HG03045 (cell line): ENCODE data around the gene SETD5.
"Not testable (repeated sequence)": the region's sequence is repeated elsewhere in the genome, so short reads cannot be mapped to it uniquely, and the experiment has no call there.

Experiments used
- ATAC-seq: cut with Tn5 transposase; IDR thresholded peaks from one replicate; pipeline ENCODE4 v1.9.1; 2021; ENCODE audit warnings: mild to moderate bottlenecking, moderate library complexity; ENCODE audit not compliant: unreplicated experiment

SETD5 gene

DNA sequence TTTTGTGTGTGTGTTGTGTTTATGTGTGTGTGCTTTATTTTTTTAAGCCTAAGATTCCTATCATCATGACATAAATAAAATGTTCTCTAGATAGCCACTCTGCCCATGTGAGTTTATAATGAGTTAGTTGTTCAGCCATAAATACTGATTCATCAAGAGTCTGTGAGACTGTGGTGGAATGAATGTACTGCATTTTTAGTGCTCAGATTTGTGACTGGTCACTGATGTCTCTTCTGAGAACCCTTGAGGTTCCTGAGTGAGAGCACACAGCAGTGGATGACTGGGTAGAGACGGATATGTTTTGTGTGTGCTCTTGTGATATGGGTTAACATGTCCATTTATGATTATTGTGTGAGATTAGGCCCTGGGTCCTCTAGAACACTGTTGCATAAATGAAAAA, 51.2 kb downstream of the SETD5 start:
- ATAC-seq = no peak

DNA sequence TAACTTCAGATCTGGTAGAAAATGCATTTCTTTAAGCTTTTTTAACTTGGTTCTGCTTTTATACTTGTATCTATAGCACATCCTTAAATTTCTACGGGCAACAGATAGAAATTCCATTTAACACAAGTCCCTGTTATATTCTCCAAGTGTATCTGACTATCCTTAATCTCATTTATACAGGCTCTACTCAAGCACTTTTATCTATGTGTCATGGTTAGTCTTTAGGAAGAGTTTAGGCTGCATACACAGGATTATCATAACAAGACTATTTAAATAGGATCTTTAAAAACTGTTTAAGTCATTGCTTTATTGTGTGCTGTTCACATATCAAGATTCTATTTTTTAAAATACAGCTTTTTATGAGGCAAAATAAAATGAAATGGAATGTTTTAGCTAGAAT, 52.7 kb downstream of the SETD5 start:
- ATAC-seq = no peak

DNA sequence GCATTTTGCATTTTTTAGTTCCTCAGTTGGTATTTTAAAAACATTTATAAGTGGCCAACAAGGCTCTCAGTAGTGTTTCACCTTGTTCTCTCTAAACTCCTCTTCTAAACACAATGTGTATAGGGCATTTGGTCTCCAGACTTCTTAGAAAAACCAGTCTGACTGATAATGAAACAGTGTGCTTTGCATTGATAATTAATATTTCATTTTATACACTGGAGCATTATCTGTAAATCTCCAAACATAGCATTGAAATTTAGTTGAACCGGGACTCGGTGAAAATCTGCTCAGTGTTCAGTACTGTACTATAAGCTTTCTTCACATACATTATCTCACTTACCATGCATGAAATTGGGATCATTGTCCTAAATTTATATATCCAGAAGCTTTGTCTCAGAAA, 53.6 kb downstream of the SETD5 start:
- ATAC-seq = no peak

DNA sequence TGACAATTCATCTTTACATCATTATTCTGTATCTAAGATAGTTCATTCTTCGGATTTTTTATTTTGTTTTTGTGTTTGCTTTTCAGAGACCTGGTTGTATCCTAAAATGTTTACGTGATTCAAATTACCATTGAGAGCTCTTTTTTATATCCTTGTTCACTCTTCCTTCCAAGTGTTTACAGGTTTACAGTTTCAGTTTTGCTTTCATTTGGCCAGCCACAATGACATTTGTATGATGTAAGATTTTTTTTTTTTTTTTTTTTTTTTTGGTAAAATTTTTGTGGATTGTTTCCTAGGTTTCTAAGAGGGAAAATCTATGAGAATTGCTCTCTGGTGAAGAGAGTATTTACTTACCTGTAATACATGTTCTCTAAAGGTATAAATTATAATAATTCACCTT, 55.0 kb downstream of the SETD5 start:
- no peak for ATAC-seq

DNA sequence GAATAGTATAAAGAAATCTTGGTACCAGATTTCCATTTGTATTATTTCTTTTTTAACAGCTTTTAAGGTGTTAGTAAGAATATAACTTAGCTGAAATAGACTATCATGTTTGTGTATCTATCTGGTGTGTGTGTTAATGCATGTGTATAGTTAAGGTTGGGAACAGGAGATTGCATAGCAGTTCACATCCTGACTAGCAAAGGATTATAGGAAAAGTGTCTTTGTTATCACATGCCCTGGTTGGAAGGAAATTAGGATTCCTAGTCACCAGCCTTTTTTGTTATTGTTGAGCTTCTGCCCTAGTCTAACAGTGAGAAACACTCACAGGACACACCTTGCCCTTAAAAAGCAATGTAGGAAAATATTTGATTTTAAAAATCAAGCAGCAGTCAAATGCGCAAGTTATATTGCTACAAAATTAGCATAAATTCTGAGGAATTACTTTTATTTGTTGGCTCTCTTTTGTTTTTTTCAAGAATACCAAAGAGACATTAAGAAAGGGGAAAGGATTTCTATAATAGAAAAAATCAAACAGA, 58.2 kb downstream of the SETD5 start:
- no peak for ATAC-seq

DNA sequence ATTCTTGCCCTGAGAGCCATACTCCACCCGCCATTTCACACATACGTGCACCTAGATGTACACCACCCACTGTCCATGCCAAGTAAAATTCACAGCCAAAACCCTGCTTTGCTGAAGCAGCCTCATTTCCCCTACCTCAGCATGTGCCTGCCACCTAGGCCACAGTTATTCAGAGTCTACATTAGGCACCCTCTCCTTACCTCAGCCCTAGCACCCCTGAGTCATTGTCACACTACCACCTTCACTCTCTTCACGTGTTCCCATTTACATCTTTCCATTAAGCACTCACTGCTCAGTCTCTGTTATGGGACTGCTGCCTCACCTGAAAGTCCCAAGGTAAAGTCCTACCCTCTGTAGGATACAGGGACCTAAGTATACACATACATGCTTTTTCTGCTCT, 70.0 kb downstream of the SETD5 start:
- ATAC-seq = no peak

DNA sequence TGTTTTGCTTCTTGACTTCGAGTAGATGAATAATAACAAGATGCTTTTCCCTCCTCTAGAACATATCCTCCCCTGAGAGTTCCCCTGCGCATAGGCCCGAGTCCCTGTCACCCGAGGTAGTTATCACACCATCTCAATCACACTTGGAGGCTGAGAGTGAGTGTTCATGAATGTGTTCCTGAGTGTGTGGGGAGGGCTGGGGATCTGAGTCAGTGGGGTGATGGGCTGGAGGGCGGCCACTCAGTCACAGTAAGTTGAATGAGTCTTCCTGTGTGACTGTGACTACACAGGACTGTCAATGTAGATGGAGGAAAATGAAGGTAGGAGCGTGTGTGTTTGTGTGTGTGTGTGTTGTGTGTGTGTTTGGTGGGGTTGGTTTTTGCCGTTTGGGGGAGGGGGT, 71.0 kb downstream of the SETD5 start:
- ATAC-seq = no peak

DNA sequence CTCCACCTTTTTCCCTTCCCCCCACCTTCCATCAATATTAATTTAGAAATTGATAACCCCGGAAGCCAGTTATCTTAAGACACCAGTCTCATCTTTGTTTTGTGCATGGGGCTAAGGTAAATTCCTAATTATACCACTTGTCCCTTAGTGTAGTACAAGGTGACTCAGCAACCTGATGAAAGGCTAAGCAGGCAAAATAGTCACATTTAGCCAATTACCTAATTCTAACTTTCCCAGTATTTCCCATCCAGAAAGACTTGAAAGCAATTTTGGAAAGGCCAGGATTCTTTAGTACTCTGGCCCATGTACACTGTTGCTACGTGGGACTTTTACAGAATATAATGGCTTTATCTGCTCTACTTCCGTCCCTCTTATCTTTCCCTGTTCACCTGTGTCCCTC, 72.6 kb downstream of the SETD5 start:
- no peak for ATAC-seq

DNA sequence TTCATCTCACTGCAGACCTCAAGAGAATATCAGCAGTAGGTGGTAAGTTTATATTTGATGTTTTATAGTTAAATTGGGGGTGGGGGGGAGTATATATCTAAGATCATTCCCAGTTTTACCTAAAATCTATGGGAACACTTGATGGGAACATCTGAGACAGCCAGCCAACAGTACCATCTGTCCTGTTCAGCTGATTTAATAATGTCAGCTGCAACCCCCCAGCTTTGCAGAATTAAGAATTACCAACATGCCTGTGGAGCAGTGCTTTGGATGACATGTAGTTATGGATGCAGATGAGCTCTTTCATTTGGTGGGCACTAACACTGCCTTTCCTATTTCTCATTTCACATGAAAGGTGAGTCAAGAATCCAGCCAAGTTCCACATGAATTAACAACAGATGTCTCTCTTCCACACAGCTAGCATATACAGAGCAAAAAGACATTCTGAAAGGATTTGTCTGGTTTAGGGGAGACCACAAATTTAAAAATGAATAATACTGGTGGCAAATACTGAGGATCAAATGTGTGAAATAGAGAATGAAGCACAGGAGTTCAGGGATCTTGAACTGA, 76.2 kb downstream of the SETD5 start:
- ATAC-seq = no peak

DNA sequence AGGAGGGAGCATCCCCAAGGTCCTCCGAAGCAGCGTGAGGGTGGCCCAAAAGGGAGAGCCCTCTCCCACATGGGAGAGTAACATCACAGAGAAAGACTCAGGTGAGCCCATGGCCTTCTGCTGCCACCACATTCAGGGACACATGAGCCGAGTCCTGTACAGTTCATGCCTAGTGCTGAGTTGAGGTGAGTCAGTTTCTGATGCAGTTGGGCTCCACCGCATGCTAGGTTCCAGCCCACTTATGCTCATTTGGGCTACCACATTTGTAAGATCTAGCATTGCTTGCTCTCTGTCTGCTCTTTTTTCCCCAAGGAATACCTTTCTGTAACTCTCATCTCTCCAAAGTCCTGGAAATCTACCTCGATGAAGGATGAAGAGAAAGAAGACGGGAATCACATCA, 77.1 kb downstream of the SETD5 start:
- ATAC-seq = no peak

DNA sequence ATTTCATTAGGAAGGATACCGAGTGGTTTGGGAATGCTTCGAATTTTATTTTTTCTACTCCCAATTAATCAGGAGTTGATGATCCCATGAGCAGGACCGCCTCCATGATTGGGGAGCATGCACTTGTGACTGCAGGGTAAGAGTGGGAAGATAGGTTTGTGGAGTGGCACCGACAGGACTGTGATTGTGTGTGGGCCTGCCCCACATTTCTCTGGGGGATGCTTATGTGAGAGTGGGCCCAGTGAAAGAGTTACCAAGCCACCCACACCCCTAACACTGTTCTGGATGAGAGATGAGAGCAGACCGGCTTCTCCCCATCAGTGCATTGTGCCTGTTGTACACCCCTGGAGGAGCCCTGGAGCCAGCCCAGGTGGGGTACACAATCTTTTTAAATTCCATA, 79.5 kb downstream of the SETD5 start:
- ATAC-seq = no peak

DNA sequence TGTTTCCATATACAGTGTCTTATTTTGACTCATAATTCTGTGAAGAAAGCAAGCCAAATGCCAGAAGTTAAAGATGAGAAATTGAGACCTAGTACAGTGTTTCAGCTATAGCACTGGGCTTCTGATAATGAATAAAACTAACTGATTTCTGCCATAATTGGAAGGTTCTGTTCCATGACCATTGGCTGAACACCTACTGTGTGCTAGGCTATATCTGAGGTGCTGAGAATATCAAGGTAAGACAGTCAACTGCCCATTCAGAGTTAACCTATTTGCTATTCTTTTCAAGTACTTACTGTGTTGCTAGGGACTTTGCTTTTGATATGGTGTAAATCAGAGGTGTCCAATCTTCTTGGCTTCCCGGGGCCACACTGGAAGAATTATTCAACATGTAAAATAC, 82.8 kb downstream of the SETD5 start:
- ATAC-seq = no peak

DNA sequence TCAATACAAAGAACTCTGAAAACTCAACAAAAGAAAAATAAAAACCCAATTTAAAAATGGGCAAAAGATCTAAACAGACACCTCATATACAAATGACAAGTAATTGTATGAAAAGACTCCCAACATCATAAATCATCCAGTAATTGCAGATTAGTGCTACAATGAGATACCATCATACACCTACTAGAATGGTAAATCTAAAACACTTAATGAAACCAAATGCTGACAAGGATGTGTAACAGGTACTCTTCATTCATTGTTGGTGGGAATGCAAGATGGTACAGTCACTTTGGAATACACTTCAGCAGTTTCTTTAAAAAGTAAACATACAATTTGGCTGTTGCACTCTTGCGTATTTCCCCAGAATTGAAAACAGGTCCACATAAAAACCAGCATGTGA, 87.8 kb downstream of the SETD5 start:
- no peak for ATAC-seq

DNA sequence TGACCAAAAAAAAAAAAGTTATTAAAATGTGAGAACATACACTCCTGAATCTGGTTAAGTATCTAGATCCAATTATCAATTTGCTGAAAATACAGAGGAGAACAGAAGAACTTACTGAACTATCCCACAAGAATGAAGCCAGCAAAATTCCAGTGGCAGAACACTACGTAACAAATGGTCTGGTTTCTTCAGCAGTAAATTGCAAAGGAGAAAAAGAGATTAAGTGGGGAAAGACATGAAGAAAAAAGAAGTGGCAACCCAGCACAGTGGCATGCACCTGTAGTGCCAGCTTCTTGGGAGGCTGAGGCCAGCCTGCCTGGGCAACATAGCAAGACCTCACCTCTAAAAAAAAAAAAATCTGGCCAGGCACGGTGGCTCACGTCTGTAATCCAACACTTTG, 94.1 kb downstream of the SETD5 start:
- no peak for ATAC-seq

DNA sequence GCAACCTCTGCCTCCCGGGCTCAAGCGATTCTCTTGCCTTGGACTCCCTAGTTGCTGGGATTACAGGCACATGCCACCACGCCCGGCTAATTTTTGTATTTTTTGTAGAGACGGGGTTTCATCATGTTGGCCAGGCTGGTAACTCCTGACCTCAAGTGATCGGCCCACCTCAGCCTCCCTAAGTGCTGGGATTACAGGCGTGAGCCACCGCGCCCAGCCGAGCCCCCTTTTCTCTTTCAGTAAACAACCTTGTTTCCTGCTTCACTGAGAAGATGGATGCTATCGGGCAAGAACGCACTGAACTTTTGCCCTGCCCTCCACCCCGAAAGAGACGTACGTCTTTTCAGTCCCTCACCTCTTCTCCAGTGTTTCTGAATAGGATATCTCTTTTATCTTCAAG, 96.6 kb downstream of the SETD5 start:
- not testable (repeated sequence) for ATAC-seq

DNA sequence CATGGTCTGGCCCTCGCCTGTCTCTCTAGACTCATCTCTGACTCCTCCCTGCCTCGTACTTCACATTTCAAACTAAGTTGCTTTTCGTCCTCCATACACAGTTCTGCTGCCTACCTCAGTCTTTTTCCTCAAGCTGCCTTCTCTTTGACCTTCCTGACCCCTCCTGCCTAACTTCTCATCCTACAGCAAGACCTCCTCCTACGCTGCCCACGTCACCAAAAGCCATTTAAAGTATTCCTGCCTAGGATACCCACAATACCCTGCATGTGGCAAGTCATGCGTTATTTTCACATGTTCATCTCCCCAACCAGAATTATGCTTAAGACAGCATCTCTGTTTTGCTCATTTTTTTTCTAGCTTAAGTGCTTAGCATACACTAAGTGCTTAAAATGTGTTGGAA, 99.5 kb downstream of the SETD5 start:
- ATAC-seq = no peak

DNA sequence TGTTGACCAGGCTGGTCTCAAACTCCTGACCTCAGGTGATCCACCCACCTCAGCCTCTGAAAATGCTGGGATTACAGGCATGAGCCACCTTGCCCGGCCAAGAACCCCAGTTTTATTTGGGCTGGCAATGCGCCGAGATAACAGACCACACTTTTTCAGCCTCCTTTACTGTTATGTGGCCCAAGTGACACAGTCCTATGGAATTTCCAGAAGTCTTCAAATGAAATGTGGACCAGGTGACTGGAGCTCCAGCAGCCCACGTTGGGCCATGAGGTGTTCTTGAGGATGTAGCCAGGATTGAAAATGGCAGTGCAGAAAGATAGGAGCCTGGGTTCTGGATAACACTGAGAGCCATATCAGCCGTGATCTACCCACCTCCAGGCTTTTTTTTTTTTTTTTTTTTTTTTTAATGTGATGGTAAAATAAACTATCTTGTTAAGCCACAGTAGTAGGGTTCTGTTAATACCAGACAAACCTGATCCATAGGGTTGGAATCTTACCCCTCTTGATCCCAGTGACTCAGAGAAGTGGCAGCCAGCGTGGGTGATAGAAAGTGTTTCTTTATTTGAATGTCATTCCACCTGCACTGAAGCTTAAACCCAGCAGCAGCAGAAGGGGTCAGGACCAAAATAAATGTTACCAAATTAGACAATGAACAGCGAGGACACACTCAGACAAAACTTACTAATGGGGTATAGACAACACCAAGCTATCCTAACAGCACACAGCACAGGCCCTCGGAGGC, 100.6 kb downstream of the SETD5 start:
- ATAC-seq = no peak

DNA sequence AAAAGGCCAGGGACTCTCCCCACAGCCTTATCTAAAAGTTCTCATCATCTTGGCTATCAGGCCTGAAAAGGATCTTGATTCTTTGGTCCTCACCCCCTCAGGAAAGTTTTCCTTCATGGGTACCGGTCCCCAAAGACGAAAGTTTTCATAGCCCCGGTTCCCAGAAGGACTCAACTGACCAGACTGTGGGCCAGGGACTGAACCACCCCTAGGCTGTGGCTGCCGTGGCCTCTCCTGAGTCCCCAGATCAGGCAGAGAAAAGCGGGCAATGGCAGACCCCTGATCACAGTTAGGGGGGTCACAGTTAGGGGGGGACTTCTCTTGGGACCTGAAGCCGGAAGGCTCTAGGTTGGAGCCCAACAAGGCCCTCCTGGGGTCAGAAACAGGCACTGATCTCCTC, 101.4 kb downstream of the SETD5 start:
- no peak for ATAC-seq

DNA sequence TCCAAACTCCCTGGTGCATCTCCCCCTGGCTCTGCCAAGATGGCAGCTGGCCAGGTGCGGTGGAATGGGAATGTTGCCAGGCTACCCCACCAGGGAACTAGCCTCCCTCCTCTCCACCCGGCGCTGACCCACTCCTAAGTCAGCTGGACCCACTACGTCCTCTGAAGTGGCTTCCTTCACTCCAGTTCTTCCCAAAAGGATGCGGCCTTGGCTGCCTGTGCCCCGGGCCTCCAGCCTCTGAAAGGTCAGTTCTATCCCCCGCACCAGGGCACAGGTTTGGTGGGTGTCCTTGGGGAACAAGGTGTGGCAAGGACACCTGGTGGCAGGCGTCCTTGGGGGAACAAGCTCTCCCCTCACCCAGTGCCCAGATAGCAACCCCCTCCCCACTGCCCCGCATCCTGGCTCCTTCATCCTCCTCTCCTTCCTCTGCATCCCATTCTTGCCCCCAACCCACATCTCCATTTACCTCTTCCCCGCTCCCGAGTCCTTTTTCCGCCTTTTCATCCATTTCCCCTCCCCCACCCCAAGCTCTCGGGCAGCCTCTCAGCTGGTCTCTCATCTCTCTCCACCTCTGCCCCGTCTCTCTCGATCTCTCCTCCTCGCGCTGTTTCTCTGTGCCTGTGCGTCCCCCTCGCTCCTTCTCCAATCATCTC, 102.2 kb downstream of the SETD5 start:
- ATAC-seq = no peak

DNA sequence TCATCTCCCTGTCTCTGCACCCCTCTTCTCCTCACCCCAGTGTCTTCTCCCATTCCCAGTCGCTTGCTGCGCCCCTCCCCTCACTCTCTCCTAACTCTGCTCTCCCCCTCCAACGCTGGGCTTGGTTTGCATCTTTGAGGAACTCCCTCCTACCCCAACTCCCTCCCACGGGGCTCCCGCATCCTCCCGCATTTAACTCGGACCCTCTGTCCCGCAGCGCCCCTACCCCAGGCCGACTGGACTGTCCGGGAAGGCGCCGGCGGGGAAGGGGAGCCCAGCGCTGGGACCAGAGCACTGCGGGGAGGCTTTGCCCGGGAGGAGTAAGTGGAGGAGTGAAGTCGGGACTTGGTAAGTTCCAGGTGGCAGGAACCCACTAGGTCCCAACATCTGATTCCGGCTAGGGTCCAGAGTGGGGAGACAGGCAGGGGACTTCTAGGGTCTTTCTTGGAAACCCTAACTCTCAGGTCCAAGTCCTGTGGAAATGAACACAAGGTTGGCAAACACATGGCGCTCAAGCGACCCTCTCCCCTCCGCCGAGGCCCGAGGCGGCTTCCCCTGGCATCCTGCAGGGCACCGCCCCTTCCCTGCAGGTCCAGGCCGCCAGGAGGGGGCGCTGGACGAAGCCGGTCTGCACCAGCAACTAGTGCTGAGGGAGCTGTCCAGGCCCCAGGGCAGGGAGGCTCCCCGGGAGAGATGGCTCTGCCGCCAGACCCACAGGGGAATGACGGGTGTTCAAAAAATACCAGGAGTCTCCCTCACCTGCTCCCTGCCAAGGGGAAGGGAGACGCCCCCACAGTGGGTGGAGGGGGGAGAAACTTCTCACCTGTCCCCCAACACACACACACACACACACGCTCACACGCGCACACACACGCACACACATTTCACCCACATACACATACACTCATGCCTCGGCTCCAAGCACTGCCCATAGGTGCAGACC, 103.0 kb downstream of the SETD5 start:
- no peak for ATAC-seq

DNA sequence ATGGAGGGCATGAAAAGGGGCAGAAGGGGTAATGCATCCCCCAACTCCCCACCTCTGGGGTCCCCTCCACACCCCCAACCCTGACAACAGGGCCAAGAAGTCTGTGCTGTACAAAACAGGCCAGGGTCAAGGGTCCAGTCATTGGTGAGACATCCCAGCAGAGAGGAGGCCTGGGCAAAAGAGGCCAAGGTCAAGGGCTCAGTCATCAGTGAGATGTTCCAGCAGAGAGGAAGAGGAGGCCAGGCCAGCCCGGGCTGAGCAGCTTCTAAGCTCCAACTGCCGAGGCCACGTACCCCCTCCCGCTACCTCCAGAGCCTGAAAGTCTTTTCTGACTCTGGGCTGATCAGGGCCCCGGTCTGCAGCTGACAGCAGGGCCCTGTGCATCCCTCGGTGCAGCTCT, 103.8 kb downstream of the SETD5 start:
- no peak for ATAC-seq
